Measurements from ENCODE around the gene TMEM140.

The TMEM140 gene

DNA sequence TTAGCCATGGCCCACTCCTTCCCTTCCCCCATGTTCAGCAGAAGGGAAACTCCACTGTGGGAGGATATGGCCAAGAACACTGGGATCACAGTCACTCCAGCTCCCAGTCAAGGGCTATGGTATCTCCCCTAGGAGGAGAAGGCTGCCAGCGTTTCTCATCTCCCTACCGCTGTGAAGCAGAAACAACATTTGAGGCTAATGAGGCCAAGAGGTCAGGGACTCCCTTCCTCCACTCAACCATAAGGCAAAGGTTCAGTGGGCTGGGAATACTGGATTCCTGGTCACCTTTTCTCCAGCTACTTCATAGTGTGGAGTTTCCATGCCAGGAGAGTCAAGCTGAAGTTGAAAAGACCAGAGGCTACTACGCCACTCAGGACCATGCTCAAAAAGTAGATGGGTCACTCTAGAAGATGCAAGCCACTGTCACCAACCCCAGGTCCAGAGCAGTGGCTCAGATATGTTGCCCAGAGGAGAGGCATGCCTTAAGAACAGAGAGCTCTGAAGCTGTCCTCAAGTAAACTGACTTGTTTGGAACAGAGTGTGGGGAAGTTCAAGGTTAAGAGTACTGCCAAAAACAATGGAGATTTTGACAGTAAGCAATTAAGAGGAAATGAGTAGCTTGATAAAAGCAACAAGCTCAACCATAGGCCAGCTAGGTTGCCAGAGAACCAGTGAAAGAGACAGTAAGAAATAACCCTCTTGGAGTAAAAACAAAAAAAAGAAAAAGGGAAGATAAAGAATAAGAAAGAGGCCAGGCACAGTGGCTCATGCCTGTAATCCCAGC lies 3.8 kb upstream of the TMEM140 start:
- no peak overlapping the region for H2AFZ ChIP-seq (ENCODE audit: low read depth, low read length)
- H3K9me3 ChIP-seq (ENCODE audit: low read length), result no peaks in the 10 kb centered on the region

DNA sequence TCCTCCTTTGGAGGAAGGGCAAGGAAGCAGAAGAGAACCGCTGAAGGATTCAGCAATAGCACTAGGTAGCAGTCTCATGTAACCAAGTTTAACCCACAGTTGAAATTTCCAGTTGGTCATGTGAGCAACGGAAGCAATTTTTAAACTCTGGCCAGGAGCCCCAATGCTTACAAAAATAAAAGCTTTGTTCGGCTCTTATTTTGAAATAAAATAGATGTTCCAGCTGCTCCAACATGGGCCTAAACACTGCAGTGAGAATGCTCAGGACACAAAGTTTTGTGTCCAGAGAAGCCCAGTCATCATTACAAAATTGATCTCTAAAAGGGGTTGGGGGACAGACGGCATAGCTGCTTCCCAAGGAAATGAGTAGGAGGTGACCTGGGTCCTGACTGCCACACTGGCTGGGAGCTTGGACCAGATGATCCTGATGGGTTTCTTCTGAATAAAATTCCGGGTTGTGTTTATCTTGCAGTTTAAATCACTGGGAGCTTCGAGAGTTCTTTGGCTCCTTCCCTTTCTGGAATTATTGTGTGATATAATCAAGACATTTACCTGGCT lies 452 bp upstream of the TMEM140 start:
- H3K27me3 ChIP-seq (ENCODE audit: insufficient read depth, low read length), result no peaks in the 10 kb centered on the region
- H3K4me1 ChIP-seq (ENCODE audit: insufficient read depth, low read length), result no peaks in the 10 kb centered on the region
- H3K4me3 ChIP-seq (ENCODE audit: low read length), result no peak overlapping the region
- no peaks in the 10 kb centered on the region for H3K36me3 ChIP-seq (ENCODE audit: insufficient read depth, low read length)
- H3K9me3 ChIP-seq (ENCODE audit: low read length), result no peaks in the 10 kb centered on the region
- H2AFZ ChIP-seq (ENCODE audit: low read depth, low read length), result no peak overlapping the region

More for the DNA sequence above, 3.8 kb upstream of the TMEM140 start:
- Histone ChIP-seq H3K4me1 (ENCODE audit: insufficient read depth, low read length) (no peaks in the 10 kb centered on the region), H3K4me3 (ENCODE audit: low read length) (no peak overlapping the region), H3K27me3 (ENCODE audit: insufficient read depth, low read length) (no peaks in the 10 kb centered on the region), H3K36me3 (ENCODE audit: insufficient read depth, low read length) (no peaks in the 10 kb centered on the region)

DNA sequence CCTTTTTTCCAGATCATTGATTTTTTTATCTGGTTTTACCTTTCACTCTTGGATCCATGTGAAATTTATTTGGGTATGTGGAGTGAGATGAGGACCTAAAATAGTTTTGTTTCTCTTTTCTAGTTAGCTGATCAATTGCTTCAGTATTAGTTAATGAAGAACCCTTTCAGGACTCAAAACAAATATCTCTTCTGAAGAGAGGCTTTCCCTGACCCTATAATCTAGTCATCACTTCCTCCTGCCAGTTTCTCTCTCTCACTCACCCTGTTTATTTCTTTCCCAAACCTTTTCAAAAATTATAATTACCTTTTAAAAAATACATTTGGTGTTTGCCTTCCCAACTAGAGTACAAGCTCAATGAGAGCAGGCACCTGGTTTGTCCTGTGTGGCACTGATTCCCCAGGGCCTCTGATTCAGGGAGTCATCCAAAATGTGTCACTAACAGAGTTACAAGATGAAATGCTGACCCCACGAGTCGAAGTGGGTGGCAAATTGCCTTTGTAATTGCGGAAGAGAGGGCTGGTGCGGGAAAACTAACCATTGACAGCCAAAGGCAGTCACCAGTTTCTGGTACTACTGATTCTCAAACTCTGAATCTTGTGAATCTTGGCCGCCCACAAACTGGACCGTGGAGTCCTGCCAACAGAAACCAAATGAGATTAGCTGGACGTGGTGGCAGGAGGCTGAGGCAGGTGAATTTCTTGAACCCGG lies 2.4 kb downstream of the TMEM140 start:
- Histone ChIP-seq H3K4me3 (ENCODE audit: low read length) (no peak overlapping the region), H2AFZ (ENCODE audit: low read depth, low read length) (no peak overlapping the region), H3K9me3 (ENCODE audit: low read length) (no peaks in the 10 kb centered on the region)

DNA sequence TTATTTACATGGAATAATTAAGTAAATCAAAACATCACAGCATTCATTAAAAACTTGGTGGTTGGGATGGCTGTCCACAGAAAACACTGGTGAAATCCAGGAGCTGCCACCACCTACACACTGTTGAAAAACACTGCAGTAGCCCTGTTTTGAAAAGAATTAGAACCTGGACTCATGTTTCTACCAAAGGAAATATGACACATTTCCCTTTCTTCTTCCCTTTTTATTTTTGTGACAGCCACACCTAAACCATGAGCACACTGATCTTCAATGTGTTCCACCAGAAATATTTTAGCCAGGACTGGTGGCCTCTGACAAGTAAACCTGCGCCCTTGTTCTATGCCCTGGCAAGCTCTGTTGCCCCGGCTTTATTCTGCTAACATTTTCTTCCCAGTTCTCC lies 3.3 kb downstream of the TMEM140 start:
- Histone ChIP-seq H2AFZ (ENCODE audit: low read depth, low read length) (no peak overlapping the region), H3K27me3 (ENCODE audit: insufficient read depth, low read length) (no peaks in the 10 kb centered on the region), H3K9me3 (ENCODE audit: low read length) (peaks cover 2% of the 10 kb centered on the region), H3K4me3 (ENCODE audit: low read length) (no peak overlapping the region), H3K36me3 (ENCODE audit: insufficient read depth, low read length) (no peaks in the 10 kb centered on the region), H3K4me1 (ENCODE audit: insufficient read depth, low read length) (no peaks in the 10 kb centered on the region)

More for the DNA sequence above, 2.4 kb downstream of the TMEM140 start:
- Histone ChIP-seq H3K4me1 (ENCODE audit: insufficient read depth, low read length) (no peaks in the 10 kb centered on the region), H3K27me3 (ENCODE audit: insufficient read depth, low read length) (no peaks in the 10 kb centered on the region), H3K36me3 (ENCODE audit: insufficient read depth, low read length) (no peaks in the 10 kb centered on the region)

DNA sequence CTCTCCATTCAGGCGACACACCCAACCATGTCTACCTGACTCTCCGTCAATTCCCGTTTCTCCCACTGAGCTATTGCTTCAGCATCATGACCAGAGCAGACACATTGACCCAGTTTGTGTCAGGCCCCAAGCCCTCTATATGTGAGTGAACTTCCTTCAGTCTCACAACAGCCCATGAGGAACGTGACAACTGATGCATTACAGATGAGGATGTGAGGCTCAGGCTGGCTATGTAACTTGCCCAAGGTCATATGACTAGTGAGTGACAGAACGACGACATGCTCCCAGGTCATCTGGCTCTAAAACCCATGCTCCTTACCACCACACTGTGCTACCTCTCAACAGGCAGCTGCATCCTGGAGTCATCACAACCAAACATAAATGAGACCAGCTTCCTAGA lies 3.7 kb downstream of the TMEM140 start:
- Histone ChIP-seq H3K4me1 (ENCODE audit: insufficient read depth, low read length) (no peaks in the 10 kb centered on the region), H3K4me3 (ENCODE audit: low read length) (no peak overlapping the region), H2AFZ (ENCODE audit: low read depth, low read length) (no peak overlapping the region), H3K9me3 (ENCODE audit: low read length) (peaks cover 2% of the 10 kb centered on the region), H3K27me3 (ENCODE audit: insufficient read depth, low read length) (no peaks in the 10 kb centered on the region), H3K36me3 (ENCODE audit: insufficient read depth, low read length) (no peaks in the 10 kb centered on the region)

DNA sequence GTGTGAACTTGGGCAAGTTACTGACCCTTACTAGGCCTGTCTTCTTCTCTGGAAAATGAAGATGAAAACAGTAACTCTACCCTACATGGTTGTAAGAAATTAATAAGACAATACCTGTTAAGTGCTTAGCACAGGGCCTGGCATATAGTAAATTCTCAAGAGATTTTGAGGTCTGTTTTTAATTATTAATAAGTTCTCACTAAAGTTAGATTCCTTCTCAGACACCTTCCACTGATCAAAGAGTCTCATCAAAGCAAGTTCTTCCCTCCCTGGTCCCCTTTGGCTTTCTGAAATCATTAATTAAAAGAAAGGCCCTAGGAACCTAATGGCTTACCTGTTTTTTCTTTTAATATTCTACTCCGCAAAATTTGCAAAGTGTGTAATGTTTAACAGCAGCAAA lies 4.6 kb downstream of the TMEM140 start:
- Histone ChIP-seq H3K4me1 (ENCODE audit: insufficient read depth, low read length) (no peaks in the 10 kb centered on the region), H3K9me3 (ENCODE audit: low read length) (peaks cover 6% of the 10 kb centered on the region), H3K4me3 (ENCODE audit: low read length) (no peak overlapping the region), H3K36me3 (ENCODE audit: insufficient read depth, low read length) (no peaks in the 10 kb centered on the region), H2AFZ (ENCODE audit: low read depth, low read length) (no peak overlapping the region), H3K27me3 (ENCODE audit: insufficient read depth, low read length) (no peaks in the 10 kb centered on the region)

DNA sequence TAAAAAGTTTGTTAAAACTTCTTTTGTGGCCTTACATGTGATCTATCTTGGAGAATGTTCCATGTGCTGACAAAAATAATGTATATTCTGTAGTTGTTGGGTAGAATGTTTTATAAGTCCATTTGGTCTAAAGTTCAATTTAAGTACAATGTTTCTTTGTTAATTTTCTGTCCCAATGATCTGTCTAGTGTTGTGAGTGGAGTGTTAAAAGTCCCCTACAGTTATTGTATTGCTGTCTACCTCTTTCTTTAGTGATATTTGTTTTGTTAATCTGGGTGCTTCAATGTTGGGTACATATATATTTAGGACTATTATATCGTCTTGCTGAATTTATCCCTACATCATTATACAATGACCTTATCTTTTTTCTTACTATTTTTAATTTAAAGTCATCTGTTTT lies 6.9 kb downstream of the TMEM140 start:
- Histone ChIP-seq H3K36me3 (ENCODE audit: insufficient read depth, low read length) (peaks cover 7% of the 10 kb centered on the region), H2AFZ (ENCODE audit: low read depth, low read length) (no peak overlapping the region), H3K4me3 (ENCODE audit: low read length) (no peak overlapping the region), H3K4me1 (ENCODE audit: insufficient read depth, low read length) (no peaks in the 10 kb centered on the region), H3K9me3 (ENCODE audit: low read length) (peaks cover 19% of the 10 kb centered on the region), H3K27me3 (ENCODE audit: insufficient read depth, low read length) (no peaks in the 10 kb centered on the region)

DNA sequence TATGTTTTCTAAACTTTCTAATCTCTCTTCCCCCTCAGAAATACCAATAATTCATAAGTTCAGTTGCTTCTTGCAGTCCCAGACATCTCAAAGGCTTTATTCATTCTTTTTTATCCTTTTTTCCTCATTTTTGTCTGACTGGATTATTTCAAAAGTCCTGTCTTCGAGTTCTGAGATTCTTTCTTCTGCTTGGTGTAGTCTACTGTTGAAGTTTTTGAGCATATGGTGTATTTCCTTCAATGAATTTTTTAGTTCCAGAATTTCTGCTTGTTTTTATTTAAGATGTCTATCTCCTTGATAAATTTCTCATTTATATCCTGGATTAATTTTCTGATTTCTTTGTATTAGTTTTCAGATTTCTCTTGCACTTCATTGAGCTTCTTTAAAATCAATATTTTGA lies 8.4 kb downstream of the TMEM140 start:
- Histone ChIP-seq H3K4me3 (ENCODE audit: low read length) (no peak overlapping the region), H3K9me3 (ENCODE audit: low read length) (peaks cover 19% of the 10 kb centered on the region)

DNA sequence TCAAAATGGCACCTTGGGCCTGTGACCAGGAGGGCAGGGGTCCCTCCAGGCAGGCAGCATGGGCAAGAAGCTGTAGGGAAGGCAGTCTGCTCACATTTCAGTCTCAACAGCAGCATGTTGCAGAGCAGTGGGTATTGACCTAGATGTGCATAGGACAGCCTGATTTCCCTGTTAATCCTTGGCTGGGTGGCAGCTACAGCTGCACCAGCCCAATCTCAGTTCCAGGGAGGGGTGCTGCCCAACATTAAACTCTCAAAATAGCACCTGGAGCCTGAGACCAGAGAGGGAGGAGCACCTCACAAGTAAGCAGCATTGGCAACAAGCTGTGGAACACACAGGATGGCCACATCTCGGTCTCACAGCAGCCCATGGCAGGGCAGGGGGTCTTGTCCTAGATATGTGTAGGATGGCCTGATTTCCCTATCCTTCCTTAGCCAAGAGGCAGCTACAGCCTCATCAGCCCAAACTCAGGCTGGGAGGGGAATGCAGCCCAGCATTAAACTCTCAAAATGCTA lies 10.3 kb downstream of the TMEM140 start:
- H3K4me3 ChIP-seq (ENCODE audit: low read length), result no peak overlapping the region
- H3K9me3 ChIP-seq (ENCODE audit: low read length), result peaks cover 19% of the 10 kb centered on the region
- peaks cover 9% of the 10 kb centered on the region for H3K4me1 ChIP-seq (ENCODE audit: insufficient read depth, low read length)
- H2AFZ ChIP-seq (ENCODE audit: low read depth, low read length), result no peak overlapping the region
- peaks cover 7% of the 10 kb centered on the region for H3K36me3 ChIP-seq (ENCODE audit: insufficient read depth, low read length)
- H3K27me3 ChIP-seq (ENCODE audit: insufficient read depth, low read length), result no peaks in the 10 kb centered on the region

More for the DNA sequence above, 8.4 kb downstream of the TMEM140 start:
- Histone ChIP-seq H3K4me1 (ENCODE audit: insufficient read depth, low read length) (peaks cover 9% of the 10 kb centered on the region), H3K27me3 (ENCODE audit: insufficient read depth, low read length) (no peaks in the 10 kb centered on the region), H2AFZ (ENCODE audit: low read depth, low read length) (no peak overlapping the region), H3K36me3 (ENCODE audit: insufficient read depth, low read length) (peaks cover 7% of the 10 kb centered on the region)

DNA sequence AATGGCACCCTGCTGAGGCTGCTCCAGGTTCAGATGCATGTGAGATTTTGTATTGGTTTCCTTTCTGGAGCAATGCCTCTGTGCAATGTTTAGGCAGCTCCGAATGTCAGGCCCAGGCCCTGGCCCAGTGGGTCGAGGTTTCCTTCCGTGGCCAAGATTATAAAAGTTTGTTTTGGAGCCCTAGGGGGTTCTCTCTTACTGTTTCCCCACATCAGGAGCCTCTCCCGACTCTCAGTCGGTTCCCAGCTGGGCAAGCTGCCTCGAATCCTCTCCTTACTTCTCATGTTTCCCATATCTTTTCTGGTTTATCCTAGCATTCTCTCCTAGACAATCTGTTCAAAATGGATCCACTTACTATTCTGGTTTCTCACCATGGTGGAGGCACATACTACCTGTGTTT lies 11.0 kb downstream of the TMEM140 start:
- Histone ChIP-seq H3K36me3 (ENCODE audit: insufficient read depth, low read length) (peaks cover 7% of the 10 kb centered on the region), H2AFZ (ENCODE audit: low read depth, low read length) (no peak overlapping the region), H3K4me3 (ENCODE audit: low read length) (no peak overlapping the region), H3K9me3 (ENCODE audit: low read length) (peaks cover 19% of the 10 kb centered on the region), H3K4me1 (ENCODE audit: insufficient read depth, low read length) (peaks cover 9% of the 10 kb centered on the region), H3K27me3 (ENCODE audit: insufficient read depth, low read length) (no peaks in the 10 kb centered on the region)

DNA sequence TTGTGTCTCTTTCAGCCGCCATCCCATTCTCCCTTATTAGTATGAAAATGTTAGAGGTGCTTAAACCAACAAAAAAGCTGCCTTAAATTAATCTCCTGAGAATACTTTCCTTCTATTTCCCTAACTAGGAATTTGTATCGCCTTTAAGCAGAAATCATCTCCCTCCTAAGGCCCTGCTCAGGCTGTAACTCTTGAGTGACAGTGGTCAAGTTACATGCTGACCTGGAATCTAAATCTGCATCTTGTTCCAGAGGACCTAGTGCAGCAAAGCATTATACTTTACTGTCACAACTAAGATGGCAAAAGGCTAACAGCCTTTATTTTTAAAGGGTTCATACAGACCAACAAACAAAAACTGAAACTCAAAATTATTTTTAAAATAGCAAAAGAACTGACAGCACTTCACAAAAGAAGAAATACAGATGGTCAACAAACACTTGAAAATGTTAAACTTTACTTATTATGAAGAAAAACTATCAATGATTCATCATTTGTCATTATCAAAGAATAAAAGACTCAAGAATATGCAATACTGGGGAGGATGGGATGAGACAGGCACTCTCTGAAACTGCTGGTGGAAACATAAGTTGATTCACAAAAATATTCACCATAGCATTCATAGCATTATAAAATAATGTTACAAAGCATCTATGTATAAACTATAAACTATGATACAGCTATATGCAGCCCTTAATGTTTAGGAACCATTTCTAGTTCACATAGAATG lies 11.7 kb downstream of the TMEM140 start:
- H3K4me1 ChIP-seq (ENCODE audit: insufficient read depth, low read length), result peaks cover 9% of the 10 kb centered on the region
- H3K36me3 ChIP-seq (ENCODE audit: insufficient read depth, low read length), result peaks cover 12% of the 10 kb centered on the region
- H3K9me3 ChIP-seq (ENCODE audit: low read length), result peaks cover 19% of the 10 kb centered on the region
- H3K4me3 ChIP-seq (ENCODE audit: low read length), result no peak overlapping the region
- H3K27me3 ChIP-seq (ENCODE audit: insufficient read depth, low read length), result no peaks in the 10 kb centered on the region
- H2AFZ ChIP-seq (ENCODE audit: low read depth, low read length), result no peak overlapping the region

DNA sequence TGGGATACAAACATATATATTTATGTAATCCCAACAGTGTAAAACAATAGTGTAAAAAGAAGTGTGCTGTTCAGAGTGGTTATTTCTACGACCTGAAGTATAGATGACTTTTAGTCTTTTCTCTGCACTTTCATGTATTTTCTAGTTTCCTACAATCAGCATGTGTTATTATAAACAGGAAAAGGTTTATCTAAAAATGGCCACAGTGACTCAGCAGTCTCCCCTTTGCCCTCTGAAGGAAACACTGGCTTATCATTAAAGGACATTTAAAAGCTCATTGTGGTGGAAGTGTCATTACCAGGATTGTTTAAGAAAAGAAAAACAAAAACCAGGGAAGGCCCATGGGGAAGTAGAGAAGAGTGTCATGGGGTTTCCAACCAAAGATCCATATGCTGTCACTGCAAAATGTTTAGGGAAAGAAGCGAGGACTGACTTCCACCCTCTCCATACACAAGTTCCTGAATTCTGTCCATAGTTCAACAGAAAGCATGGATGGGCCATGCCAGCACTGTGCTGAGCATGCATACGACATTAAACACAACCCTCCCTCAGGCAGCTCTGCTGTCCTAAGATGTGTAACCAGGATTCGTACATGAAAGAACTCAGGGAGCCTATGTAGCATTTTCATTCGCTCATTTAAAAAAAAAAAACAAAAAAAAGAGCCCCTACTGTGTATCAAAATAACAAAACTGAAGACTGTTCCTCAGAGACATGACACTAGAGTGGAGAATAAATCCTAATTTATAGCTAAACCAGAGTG lies 12.4 kb downstream of the TMEM140 start:
- H3K4me3 ChIP-seq (ENCODE audit: low read length), result no peak overlapping the region

More for the DNA sequence above, 12.4 kb downstream of the TMEM140 start:
- Histone ChIP-seq H3K9me3 (ENCODE audit: low read length) (peaks cover 19% of the 10 kb centered on the region), H3K36me3 (ENCODE audit: insufficient read depth, low read length) (peaks cover 18% of the 10 kb centered on the region), H3K4me1 (ENCODE audit: insufficient read depth, low read length) (peaks cover 9% of the 10 kb centered on the region), H3K27me3 (ENCODE audit: insufficient read depth, low read length) (no peaks in the 10 kb centered on the region), H2AFZ (ENCODE audit: low read depth, low read length) (no peak overlapping the region)
